CD4-positive, alpha-beta T cell treated with Interferon alpha-2 for 1 hour (primary cell): ENCODE results near the gene TAT.
A peak's percentile ranks its signal among the peaks of the same experiment; 100 is the strongest.
"Not testable (repeated sequence)": the region's sequence is repeated elsewhere in the genome, so short reads cannot be mapped to it uniquely, and the experiment has no call there.

Experiments used
- DNase-seq, 2 donors: peaks; one replicate each; pipeline ENCODE4 v3.0.0-alpha.2; 2020 to 2022

Gene TAT

DNA sequence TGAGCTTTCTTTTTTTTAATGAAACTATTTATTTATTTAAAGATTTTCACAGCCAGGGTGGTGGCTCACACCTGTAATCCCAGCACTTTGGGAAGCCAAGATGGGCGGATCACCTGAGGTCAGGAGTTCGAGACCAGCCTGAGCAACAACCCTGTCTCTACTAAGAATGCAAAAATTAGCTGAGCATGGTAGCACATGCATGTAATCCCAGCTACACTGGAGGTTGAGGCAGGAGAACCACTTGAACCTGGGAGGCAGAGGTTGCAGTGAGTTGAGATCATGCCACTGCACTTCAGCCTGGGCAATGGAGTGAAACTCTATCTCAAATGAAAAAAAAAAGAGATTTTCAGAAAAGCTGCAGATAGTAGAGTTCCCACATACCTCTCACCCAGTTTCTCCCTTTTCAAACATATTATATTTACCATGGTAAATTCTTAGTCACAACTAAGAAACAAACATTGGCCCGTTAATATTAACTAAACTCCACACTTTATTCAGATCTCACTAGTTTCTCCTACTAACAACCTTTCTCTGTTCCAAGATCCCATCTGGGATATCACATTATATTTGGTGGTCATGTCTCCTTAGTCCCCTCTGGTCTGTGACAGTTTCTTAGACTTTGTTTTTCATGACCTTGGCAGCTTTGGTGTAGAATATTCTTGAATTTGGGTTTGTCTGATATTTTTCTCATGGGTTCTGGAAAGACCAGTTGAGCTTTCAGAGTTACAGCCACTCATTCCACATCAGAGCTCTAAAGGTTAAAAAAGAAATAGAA lies 7.8 kb upstream of the TAT start:
- DNase-seq: no peak

DNA sequence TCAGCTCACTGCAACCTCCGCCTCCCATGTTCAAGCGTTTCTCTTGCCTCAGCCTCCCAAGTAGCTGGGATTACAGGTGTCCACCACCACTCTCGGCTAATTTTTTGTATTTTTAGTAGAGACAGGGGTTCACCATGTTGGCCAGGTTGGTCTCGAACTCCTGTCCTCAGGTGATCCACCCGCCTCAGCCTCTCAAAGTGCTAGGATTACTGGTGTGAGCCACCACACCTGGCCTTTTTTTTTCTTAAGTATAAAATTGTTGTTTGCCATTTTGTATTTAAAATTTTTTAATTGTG lies 5.6 kb upstream of the TAT start:
- not testable (repeated sequence) for DNase-seq

DNA sequence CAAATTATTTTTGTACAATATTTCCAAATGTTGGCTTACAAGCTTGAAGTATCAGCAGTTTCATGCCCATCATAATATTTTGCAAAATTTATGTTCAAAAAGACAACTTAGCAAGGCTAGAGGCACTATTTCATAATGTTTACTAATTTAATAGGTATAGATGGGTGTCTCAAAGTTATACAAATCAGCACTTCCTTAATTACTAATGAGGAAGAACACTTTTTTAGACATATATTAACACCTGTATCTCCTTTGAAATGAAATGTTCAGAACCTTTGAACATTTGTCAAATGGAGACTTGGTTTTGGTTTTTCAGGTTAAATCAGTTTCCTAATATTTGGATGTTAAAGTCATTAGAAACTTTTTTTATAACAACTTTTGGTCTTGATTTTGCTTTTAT lies 2.2 kb downstream of the TAT start:
- no peak for DNase-seq

DNA sequence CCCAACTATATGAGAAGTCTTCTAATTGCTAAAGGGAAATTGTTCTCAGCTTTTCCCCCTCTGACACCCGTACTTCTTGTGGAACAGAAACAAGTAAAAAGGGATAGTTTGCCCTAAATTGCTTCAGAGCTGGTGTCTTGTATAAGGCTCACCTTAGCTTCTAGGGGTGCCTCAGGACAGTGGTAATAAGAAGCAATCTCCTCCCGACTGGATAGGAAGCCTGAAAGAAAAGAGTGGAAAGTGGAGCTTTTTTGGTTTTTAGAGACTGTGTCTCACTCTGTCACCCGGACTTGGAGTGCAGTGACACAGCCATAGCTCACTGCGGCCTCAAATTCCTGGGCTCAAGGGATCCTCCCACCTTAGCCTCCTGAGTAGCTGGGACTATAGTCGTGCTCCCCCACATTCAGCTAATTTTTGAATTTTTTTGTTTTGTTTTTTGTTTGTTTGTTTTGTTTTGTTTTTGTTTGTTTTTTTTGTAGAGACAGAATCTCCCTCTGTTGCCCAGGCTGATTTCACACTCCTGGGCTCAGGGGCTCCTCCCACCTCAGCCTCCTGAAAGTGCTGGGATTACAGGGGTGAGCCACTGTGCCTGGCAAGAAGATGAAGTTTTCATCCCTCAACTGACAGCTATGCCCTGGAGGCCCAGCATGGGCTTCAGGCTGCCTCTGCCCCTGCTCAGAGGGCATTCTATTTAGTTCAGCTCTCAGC lies 3.4 kb downstream of the TAT start:
- DNase-seq: no peak

DNA sequence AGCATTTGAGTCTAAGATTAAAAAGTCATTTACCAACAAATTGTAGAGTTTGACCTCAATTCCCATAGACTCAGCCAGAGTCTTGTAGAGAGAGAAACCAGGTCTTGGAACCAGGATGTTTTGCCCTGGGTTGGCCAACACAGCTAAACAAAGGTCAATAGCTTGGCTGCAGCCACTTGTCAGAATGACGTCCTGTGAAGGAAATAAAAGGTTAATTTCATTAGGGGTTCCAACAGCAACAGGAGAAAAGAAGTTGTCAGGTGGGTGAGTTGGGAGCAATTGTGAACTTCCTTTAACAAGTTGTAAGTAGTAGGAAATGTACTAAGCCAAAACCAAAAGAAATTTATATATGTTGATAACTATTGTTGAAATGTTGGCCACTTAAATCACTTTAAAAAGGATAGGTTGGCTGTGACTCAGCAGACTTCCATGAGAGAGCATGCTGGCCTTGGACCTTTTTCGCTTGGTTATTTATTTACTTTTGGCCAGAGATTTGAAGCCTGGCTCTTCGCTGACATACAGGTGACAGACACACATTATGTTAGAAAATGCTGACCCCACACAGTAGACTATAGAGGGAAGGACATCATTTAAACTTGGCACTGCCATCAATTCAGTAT lies 4.3 kb downstream of the TAT start:
- DNase-seq: no peak

DNA sequence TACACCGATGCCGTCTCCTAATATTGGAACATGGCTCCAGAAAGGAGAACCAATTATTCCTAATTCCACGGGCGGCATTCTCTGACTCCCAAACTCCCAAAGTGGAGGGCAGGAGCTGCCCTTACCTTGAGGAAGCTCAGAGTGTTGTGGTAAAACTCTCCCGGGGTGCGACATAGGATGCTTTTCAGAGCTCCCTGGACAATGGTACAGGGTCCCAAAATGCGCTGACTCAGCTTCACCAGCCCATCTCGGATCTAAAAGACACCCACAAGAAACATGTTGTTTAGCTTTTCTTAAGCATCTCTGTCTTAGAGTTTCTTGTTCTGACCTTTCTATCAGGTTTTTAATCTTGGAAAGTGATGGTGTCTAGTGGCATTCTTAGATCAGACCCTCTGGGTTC lies 6.7 kb downstream of the TAT start:
- no peak for DNase-seq

DNA sequence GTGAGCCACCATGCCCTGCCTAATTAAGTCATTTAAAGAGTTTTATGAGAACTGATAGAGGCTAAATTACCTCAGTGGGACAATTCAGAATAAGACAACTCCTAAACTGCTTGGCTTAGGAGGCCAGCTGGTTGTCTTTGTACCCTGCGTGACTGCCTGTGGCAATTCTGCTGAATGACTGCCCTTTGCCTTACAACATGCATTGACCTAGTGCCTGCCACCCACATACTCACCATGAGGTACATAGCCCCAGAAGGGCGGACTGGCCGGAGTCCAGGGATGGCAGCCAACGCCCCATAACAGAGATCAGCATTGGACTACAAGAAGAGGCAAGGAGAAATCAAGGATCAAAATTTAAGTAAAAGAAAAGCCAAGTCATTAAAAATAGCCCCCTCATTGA lies 7.3 kb downstream of the TAT start:
- DNase-seq: no peak

DNA sequence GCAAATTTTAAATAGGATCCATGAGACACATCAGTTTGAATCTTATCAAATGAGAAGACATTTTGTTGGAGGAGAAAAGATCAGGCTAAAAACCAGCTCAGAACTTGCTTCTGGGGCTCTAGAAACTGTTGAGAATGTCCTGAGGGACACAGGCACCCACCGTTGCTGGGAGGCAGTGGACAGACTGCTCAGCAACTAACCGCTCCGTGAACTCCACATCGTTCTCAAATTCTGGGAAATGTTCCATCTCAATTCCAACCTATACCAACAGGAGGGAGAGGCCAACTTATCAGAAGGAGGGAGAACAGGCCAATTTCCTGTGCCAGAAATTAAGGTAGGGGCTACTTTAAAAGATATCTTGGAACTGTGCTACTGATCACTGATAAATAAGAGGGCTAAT lies 8.3 kb downstream of the TAT start:
- no peak for DNase-seq

DNA sequence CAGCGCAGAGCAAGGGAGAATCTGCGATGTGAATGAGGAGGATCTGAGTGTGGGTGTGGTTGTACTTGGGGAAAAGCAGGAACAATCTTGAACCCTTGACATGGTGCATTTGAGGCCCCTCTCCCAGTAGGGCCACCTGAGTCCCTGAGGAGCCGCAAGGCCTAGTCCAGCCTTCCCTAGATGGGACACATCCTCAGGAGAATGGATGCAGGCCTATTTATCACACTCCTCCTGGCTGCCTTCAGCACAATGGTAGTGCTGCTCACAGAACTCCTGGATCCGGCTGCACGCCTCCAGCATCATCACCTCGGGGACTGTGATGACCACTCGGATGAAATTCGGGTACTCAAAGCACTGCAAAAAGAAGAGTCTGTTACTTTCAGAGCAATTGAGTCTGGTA lies 9.0 kb downstream of the TAT start:
- no peak for DNase-seq

DNA sequence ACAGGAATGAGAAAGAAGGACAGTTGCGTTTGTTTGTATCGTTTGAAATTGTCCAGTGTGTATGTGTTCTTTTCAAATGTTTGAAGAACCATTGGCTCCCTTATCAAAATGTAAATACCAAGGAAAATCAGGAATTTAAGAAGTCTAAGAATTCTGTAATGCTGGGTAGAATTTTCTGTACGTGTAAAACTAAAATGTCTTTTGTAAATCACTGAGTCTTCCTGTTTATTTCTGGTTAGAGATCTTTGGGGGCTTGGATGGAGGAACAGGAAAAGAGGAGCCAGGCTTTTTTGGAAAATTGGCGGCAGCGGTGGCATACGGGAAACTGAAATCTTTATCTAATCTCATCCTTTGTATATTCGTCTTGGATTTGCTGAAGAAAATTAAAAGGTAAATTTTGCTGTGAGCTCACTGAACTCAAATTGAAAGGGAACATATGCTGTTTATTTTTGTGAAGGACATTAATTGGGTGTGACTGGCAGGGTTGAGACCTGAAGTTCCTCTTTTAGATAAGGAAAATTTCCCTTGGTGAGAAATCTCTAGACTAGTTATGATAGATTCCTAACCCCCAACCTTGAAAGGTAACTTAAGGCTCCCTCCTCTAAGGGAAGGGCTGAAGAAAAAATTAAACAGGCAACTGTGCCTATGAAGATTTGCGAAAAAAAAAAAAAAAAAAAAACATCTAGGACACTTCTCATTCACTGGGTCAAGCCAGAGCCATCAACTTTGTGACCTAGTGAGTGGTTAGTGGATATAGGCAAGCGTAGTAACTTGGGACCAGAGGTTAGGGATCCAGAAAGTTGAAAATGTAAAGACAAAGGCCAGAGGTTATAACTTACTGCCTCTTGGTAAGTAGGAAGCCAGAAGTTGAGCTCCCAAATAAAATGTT lies 10.8 kb downstream of the TAT start:
- DNase-seq: no peak

DNA sequence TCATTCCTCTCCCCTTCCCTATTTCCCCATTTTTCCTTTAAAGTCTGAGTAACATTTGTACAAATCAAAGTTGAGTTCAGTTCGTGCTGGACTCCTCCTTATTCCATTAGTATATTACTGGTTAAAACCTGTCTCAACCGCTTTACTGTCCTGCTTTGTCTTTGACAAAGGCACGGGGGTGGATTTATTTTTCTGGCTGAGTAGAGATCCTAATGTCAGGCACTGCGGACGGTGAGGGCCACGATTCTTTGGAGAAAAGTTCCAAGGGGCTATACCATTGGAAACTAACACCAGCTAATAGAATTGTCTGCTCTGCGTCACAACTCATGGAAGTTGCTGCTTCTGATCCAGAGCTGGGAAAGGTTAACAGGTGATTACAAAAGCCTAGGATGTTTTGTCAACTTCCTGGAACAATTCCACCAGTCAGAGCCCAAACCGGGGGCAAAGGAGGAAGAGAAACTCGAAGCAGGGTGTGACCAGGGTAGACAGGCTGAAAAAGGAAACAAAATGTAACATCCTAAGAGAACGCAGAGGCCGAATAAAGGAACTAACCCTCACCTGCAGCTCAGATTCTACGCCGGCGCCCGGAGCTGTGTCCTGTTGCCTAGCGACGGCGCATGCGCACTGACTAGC lies 12.4 kb downstream of the TAT start:
- no peak for DNase-seq

DNA sequence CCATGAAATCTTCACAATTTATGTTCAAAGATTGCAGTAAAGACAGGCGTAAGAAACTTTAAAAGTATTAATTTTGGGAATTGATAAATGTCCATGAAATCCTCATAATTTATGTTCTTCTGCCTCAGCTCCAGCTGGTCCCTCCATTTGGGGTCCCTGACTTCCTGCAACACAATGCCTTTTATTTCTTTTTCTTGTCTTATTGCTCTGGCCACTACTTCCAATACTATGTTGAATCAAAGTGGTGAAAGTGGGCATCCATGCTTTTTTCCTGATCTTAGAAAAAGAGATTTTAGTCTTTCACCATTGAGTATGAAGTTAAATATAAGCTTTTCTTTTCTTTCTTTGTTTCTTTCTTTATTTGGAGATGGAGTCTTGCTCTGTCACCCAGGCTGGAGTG lies 14.3 kb downstream of the TAT start:
- no peak for DNase-seq

DNA sequence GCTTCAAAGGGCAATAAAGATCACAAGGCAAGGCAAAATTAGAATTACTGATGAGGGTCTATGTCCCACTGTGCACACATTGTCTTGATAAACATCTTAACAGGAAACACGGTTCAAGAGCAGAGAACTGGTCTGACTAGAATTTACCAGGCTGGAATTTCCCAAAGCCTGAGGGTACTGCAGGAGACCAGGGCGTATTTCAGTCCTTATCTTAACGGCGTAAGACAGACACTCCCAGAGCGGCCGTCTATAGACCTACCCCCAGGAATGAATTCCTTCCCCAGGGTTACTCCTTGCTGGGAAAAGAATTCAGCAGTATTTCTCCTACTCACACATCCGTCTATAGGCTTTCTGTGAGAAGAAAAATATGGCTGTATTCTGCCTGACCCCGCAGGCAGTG lies 15.0 kb downstream of the TAT start:
- not testable (repeated sequence) for DNase-seq

DNA sequence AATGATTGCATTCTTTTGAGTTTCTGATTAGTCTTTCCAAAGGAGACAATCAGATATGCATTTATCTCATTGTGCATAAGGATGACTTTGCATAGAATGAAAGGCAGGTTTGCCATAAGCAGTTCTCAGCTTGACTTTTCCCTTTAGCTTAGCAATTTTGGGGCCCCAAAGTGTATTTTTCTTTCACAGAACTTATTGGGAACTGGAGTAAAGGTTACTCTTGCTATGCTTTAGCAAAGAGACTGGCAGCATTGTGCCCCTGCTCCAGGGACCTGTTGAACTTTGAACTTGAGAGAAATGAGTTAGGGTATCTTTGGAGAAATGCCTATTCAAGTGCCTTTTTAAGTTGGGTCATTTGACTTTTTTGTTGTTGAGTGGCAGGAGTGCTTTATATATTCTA lies 17.0 kb downstream of the TAT start:
- DNase-seq: no peak

DNA sequence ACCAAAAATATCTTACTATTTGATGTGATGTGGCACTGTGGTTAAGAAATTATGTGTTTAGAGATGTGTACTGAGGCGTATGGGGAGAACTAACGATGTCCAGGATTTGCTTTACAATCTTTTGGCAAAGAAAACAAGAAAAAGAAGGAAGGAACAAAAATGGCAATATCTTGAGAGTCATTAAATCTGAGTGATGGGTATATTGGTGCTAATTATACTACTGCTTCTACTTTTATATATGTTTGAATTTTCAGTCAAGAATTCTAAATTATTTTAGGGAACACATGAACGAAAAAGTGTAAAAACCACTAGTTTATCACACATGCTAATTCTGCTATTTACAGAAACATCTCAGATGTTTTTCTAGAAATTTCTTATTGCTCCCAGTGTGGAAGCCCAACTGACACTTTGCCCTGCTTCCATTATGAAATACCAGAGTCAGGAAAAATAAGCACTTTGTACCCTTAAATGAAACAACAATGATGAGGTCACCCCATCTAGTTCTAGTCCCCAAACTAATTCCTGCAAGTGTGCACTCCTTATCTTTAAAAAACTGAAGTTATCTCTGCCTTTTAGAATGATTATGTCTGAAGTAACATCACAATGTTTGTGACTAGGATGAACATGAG lies 18.8 kb downstream of the TAT start:
- DNase-seq: no peak

DNA sequence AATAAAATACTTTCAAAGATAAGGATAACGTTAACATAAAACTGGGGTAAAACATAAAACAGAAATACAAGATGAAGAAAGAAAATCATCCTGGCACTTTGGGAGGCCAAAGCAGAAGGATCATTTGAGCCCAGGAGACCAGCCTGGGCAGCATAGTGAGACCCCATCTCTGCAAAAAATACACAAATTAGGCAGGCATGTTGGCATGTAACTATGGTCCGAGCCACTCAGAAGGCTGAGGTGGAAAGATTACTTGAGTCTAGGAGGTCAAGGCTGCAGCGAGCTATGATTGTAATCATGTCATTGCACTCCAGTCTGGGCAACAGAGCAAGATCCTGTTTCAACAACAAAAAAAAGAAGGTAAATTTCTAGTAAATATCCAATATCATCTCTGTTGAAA lies 19.6 kb downstream of the TAT start:
- no peak for DNase-seq

DNA sequence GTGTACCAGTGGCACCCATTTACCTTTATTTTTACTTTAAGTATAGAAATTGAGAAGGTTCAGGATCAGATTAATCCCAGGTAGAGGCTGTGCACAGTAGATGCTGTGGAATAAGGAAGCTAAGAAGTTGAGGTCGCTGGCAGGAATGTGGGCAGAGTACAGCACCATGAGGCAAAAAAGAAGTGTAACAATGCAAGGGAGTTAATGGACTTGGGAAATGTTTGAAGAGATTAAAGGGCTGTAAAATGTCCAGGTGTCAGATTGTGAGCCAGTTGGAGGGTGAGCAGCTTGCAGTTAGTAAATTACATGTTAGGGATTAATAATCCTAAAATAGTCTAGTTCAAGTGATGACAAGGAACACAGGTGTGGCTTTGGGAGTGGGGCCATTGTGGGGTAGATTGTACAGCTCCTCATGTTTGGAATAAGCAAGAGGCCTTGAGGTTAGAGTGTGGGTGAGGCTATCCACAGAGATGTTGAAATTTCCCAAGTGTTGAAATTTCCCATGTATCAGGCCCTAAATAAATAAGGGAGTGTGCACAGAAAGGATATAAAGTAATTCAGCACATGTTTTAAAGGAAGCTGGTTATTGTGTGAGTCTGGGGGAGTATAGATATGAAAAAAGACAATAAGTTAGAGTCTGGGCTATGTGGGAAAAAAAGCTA lies 21.5 kb downstream of the TAT start:
- no peak for DNase-seq

DNA sequence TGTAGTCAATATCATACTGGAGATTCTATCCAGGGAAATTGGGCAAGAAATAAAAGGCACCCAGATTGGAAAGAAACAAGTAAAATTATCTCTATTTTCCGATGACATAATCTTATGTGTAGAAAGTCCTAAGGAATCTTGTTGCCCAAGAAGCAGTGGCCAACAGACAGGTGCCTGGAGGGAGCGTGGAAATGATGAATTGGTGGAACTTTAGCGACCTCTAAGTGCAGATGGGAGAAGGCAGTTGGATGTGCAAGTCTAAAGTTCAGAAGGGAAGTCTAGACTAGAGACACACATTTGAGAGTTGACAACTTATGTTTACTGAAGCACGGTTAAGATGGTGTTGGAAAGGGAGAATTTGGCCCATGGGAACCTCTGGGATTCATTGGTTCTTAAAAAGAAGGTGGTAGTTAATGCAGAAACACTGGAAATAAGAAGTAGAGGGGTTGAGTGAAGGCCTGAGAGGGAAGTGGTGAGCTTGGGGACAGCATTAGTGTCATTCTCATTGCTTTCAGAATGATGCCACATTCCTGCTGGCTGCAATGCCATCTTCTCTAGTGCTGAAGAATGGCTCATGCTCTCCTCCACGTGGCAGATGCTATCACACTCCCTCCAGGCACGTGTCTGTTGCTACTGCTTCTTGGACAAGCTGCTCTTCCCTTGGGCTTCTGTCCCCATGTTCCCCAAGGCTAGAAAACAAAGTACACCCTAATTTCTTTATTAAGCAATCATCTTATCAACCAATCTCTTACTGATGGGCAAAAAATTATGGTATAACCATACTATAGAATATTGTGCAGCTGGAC lies 24.0 kb downstream of the TAT start:
- DNase-seq: no peak

DNA sequence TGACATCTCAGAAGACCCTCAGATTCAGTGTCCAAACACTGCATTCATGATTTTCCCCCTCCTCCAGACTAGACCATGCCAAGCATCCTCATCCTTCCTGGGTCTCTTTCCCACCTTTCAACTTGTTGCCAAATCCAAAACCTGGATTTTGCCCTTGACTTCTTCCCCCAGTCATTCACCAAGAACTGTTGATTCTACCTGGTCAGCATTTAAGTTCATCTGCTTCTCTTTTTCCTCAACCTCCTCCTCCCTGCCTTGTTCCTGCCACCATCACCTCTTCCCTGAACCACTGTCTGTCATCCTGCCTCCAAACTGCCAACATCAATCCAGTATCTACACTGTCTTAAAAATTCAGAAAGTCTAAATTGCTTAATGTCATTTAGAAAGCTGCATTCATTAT lies 29.7 kb downstream of the TAT start:
- DNase-seq: no peak

DNA sequence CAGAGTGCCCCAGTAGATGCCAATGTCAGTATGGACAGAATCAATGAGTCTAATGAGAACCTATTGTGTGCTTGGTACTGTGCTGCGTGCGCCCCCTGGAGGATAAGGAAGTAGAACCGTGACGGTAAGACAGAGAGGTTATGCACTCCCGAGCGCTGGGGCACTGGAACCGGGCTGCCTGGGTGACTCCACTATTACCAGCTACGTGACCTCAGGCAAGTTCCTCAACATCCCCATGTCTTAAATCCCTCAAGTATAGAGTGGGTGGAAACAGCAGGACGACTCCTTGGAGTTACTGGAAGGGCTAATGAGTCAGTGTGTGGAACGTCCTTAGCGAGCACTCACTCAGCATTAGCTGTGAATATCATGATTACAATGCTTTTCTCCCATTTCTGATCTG lies 34.5 kb downstream of the TAT start:
- DNase-seq: peak; percentile 33 to 53

DNA sequence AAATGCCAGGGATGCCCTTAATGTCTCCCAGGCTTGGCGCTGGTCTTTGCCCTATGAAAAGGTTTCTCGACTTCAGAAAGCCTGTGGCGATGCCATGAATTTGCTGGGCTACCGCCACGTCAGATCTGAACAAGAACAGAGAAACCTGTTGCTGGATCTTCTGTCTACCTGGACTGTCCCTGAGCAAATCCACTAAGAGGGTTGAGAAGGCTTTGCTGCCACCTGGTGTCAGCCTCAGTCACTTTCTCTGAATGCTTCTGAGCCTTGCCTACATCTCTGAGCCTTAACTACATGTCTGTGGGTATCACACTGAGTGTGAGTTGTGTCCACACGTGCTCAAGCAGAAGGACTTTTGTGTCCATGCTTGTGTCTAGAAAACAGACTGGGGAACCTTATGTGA lies 39.2 kb downstream of the TAT start:
- DNase-seq: peak; percentile 12 to 36
